K562 (cell line): ENCODE data around the gene AMELX. TPM values are rescaled to one million over a fixed set of nuclear protein-coding genes. Genes with fewer than 3 reads are reported as not detected.

Source experiments
- BRCA1 ChIP-seq, 2 experiments: fragments of 450-650 bp in 1 of 2; sonication (generic) in 1 of 2; formaldehyde crosslinking in 1 of 2; IDR thresholded peaks; 2 replicates each; pipeline versions ENCODE4 v1.5.0 to v1.6.1; 2017 to 2020; ENCODE audit warnings: mild to moderate bottlenecking in 1 of 2, missing genetic modification reagents in 1 of 2
- CBFA2T3 ChIP-seq: fragments of 450-650 bp; IDR thresholded peaks from 2 replicates; pipeline ENCODE4 v1.6.1; 2017
- CREB3L1 ChIP-seq: fragments of 450-650 bp; IDR thresholded peaks from 2 replicates; pipeline ENCODE4 v1.6.1; 2014; ENCODE audit warnings: low read depth, mild to moderate bottlenecking, moderate library complexity, borderline replicate concordance
- FOXA1 ChIP-seq: fragments of 450-650 bp; IDR thresholded peaks from 2 replicates; pipeline ENCODE4 v1.6.1; 2016; ENCODE audit warnings: mild to moderate bottlenecking, borderline replicate concordance
- KLF16 ChIP-seq: IDR thresholded peaks from 2 replicates; pipeline ENCODE4 v1.6.1; 2016; ENCODE audit warnings: antibody characterized with exemption
- RBM34 ChIP-seq: fragments of 200-400 bp; formaldehyde crosslinking; IDR thresholded peaks from 2 replicates; pipeline ENCODE4 v1.6.1; 2018; ENCODE audit warnings: low read length, borderline replicate concordance; ENCODE audit not compliant: insufficient read depth
- STAG1 ChIP-seq: sonication (generic); formaldehyde crosslinking; IDR thresholded peaks from 2 replicates; pipeline ENCODE4 v1.5.0; 2020; ENCODE audit warnings: missing genetic modification reagents, borderline replicate concordance
- TAF15 ChIP-seq: fragments of 200-400 bp; formaldehyde crosslinking; IDR thresholded peaks from 2 replicates; pipeline ENCODE4 v1.6.1; 2017; ENCODE audit warnings: mild to moderate bottlenecking, low read depth, low read length, moderate library complexity
- TEAD4 ChIP-seq, 2 experiments: sonication (generic) in 1 of 2; formaldehyde crosslinking in 1 of 2; IDR thresholded peaks; 2 replicates each; pipeline versions ENCODE4 v1.6.1 to v1.8.0; 2012 to 2022; ENCODE audit warnings: borderline replicate concordance in 1 of 2, inconsistent platforms in 1 of 2, low read length in 1 of 2, mild to moderate bottlenecking in 1 of 2, missing genetic modification reagents in 1 of 2
- TOE1 ChIP-seq, 2 experiments: fragments of 450-650 bp in 1 of 2; sonication (generic) in 1 of 2; formaldehyde crosslinking in 1 of 2; IDR thresholded peaks; 2 replicates each; pipeline versions ENCODE4 v1.7.1 to v1.8.0; 2016 to 2022; ENCODE audit warnings: borderline replicate concordance in 2 of 2, mild to moderate bottlenecking in 2 of 2, antibody characterized with exemption in 1 of 2, inconsistent platforms in 1 of 2, low read depth in 1 of 2, missing genetic modification reagents in 1 of 2, moderate library complexity in 1 of 2
- TRIM25 ChIP-seq: fragments of 450-650 bp; IDR thresholded peaks from 2 replicates; pipeline ENCODE4 v1.7.0; 2016; ENCODE audit warnings: borderline replicate concordance
- TRIM28 ChIP-seq: fragments of 450-650 bp; IDR thresholded peaks from 2 replicates; pipeline ENCODE4 v1.6.1; 2017
- ZC3H11A ChIP-seq: IDR thresholded peaks from 2 replicates; pipeline ENCODE4 v1.6.1; 2012; ENCODE audit warnings: low read depth, low read length, improper control_type of control experiment
- ZNF316 ChIP-seq: fragments of 450-650 bp; IDR thresholded peaks from 2 replicates; pipeline ENCODE4 v1.6.1; 2016
- ZNF41 ChIP-seq: fragments of 250-450 bp; sonication (Bioruptor Pico); conservative IDR thresholded peaks from 2 replicates; pipeline ENCODE4 v1.4.0; 2020; ENCODE audit warnings: mild to moderate bottlenecking
- polyA plus RNA-seq, 8 experiments: library from polyadenylated mRNA; depleted of rRNA in 4 of 8; stranded (reverse) in 5 of 8; unstranded in 3 of 8; fragments of >200 nt; fragmentation: Nextera tagmentation in 2 of 8; fragmentation: Illumina TruSeq in 1 of 8; extraction: Ambion mirVana in 2 of 8; extraction: Trizol in 1 of 8; gene quantifications; 2 replicates each; pipeline versions ENCODE4 v1.2.1 to v1.2.3, GENCODE V29; 2011 to 2014; ENCODE audit warnings: inconsistent platforms in 1 of 8, missing spikeins in 1 of 8
- total RNA-seq, 7 experiments: library from RNA; depleted of rRNA in 6 of 7; stranded (reverse); fragments of >200 nt in 6 of 7; fragmentation: Illumina TruSeq in 2 of 7; extraction: Trizol in 2 of 7; gene quantifications; 2 replicates each; pipeline versions ENCODE4 v1.2.1 to v1.2.3, GENCODE V29; 2011 to 2021; ENCODE audit warnings: low replicate concordance in 1 of 7
- TF ChIP-seq, protein P1 (sequence below): fragments of 450-650 bp; IDR thresholded peaks from 2 replicates; pipeline ENCODE4 v1.7.1; 2018; ENCODE audit warnings: mild to moderate bottlenecking, low read depth; ENCODE audit not compliant: partially characterized antibody
- TF ChIP-seq, protein P2 (sequence below): fragments of 450-650 bp; IDR thresholded peaks from 2 replicates; pipeline ENCODE4 v1.6.1; 2016; ENCODE audit warnings: mild to moderate bottlenecking

AMELX gene
- total and polyA plus RNA-seq, 9 of the 15 experiments (the other 6 are each of a cell fraction or from before 2014, with no cell fraction given): 0.22 TPM; not detected in 8

GRCh38 chrX:11254417-11255109 is 38.6 kb upstream of the AMELX start (continued):
- TF ChIP-seq ZNF41 (CRISPR knock-in tag) (no peak), CREB3L1 (no peak), TOE1 (IDR thresholded peaks at IDR 0.05; ENCODE audit: borderline replicate concordance) (peak; percentile 94), TOE1 (CRISPR knock-in tag; IDR thresholded peaks at IDR 0.05; ENCODE audit: borderline replicate concordance, low read depth) (no peak), TRIM25 (no peak), ZC3H11A (no peak), TRIM28 (no peak), RBM34 (no peak), TAF15 (no peak), TEAD4 (IDR thresholded peaks at IDR 0.05; ENCODE audit: low read length) (peak; percentile 66), TEAD4 (CRISPR knock-in tag; IDR thresholded peaks at IDR 0.05; ENCODE audit: borderline replicate concordance) (no peak), BRCA1 (IDR thresholded peaks at IDR 0.05) (no peak), BRCA1 (CRISPR knock-in tag; IDR thresholded peaks at IDR 0.05) (no peak), CBFA2T3 (peak; percentile 77), ZNF316 (no peak), FOXA1 (no peak), STAG1 (CRISPR knock-in tag) (no peak), KLF16 (no peak)
- TF ChIP-seq, protein P1, sequence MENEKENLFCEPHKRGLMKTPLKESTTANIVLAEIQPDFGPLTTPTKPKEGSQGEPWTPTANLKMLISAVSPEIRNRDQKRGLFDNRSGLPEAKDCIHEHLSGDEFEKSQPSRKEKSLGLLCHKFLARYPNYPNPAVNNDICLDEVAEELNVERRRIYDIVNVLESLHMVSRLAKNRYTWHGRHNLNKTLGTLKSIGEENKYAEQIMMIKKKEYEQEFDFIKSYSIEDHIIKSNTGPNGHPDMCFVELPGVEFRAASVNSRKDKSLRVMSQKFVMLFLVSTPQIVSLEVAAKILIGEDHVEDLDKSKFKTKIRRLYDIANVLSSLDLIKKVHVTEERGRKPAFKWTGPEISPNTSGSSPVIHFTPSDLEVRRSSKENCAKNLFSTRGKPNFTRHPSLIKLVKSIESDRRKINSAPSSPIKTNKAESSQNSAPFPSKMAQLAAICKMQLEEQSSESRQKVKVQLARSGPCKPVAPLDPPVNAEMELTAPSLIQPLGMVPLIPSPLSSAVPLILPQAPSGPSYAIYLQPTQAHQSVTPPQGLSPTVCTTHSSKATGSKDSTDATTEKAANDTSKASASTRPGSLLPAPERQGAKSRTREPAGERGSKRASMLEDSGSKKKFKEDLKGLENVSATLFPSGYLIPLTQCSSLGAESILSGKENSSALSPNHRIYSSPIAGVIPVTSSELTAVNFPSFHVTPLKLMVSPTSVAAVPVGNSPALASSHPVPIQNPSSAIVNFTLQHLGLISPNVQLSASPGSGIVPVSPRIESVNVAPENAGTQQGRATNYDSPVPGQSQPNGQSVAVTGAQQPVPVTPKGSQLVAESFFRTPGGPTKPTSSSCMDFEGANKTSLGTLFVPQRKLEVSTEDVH: no peak
- TF ChIP-seq, protein P2, sequence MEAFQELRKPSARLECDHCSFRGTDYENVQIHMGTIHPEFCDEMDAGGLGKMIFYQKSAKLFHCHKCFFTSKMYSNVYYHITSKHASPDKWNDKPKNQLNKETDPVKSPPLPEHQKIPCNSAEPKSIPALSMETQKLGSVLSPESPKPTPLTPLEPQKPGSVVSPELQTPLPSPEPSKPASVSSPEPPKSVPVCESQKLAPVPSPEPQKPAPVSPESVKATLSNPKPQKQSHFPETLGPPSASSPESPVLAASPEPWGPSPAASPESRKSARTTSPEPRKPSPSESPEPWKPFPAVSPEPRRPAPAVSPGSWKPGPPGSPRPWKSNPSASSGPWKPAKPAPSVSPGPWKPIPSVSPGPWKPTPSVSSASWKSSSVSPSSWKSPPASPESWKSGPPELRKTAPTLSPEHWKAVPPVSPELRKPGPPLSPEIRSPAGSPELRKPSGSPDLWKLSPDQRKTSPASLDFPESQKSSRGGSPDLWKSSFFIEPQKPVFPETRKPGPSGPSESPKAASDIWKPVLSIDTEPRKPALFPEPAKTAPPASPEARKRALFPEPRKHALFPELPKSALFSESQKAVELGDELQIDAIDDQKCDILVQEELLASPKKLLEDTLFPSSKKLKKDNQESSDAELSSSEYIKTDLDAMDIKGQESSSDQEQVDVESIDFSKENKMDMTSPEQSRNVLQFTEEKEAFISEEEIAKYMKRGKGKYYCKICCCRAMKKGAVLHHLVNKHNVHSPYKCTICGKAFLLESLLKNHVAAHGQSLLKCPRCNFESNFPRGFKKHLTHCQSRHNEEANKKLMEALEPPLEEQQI: no peak
